GM04503 (cell line): ENCODE measurements around the gene TMEM63B.
A peak's percentile ranks its signal among the peaks of the same experiment; 100 is the strongest.
"Not testable (repeated sequence)": the region's sequence is repeated elsewhere in the genome, so short reads cannot be mapped to it uniquely, and the experiment has no call there.

Experiments
- DNase-seq: peaks from one replicate; pipeline ENCODE4 v3.0.0-alpha.2; 2012; ENCODE audit warnings: low read depth

TMEM63B gene

DNA sequence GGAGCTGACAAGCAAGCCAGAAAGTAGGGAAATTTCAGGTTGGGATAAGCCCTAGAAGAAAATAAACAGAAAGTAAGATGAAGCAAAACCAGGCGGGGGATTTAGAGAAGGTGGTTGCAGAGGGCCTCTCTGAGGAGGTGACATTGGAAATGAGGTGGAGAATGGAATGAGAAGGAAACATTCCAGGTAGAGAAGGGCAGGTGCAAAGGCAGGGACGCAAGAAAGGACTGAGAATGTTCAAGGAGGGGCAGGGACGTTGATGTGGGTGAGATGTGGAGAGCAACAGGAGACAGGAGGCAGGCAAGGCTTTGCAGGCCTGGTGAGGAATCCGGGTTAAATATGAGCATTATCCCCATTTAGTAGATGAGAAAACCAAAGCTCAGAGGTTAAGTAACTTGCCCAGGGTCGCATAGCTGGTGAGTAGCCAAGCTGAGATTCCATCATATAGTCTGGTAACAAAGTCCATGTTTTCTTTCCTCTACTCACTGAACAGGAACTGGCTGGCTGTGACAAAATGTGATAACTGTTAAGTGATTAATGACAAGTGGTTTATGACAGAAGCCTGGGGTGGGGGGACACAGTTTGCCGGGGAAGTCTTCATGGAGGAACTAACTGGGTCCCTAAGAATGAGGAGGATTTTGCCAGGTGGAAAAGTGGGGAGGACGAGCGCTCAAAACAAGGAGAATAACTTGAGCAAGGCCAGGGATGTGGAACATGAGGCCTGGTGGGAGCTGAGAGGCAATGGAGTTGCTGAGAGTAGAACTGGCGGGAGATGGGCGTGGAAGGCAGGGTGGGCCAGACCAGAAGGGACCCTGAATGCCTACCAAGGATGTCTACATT is 32.7 kb upstream of the TMEM63B start:
- no peak for DNase-seq

DNA sequence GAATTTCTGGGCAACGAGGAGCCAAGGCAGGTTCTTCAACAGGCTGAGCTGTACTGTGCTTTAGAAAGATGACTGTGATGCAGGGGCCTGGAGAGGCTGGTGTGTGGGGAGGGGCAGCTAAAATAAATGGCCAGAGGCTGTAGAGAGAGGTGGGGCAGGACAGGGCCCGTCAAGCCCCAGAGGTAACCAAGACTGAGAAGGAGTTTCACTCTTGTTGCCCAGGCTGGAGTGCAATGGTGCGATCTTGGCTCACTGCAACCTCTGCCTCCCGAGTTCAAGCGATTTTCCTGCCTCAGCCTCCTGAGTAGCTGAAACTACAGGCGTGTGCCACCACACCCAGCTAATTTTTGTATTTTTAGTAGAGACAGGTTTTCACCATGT is 32.1 kb upstream of the TMEM63B start:
- DNase-seq: not testable (repeated sequence)

DNA sequence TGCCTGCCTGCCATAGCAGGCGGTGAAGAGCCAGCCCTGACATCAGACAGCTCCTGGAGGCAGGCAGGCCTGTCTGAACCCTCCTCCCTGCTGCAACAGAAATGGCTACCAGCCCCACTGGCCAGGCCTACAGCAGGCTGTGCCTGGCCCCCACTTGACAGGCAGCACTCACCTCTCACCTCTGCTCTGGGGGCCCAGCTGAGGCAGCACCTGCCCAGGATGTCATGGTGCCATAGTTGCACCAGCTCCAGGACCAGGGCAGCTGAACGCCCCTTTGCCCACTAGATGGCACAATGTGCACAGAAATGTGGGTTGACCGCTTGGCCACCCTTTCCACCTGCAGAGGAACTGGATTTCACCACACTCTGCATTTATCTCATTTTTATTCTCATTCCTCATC is 30.7 kb upstream of the TMEM63B start:
- no peak for DNase-seq

DNA sequence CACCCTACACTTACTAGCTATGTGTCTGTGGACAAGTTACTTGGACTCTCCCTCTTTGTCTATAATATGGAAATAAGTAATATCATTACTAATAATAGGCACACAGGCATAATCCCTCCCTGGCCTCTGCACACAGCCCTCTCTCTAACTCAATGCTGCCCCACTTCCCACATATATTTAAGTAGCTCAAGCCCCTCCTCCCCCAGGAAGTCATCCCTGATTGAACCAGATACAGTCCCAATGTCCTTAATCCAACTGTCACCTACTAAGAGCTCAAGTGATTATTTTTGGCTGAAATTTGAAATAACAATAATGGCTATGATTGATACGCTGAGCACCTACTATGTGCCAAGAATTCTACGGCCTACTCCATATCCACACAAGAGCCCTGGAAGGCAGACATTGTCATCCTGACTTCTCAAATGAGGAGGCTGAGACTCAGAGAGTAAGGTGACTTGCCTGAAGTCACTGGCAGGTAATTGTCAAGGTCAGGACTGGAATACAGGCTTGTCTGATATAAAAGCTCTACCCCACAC is 29.5 kb upstream of the TMEM63B start:
- DNase-seq: no peak

DNA sequence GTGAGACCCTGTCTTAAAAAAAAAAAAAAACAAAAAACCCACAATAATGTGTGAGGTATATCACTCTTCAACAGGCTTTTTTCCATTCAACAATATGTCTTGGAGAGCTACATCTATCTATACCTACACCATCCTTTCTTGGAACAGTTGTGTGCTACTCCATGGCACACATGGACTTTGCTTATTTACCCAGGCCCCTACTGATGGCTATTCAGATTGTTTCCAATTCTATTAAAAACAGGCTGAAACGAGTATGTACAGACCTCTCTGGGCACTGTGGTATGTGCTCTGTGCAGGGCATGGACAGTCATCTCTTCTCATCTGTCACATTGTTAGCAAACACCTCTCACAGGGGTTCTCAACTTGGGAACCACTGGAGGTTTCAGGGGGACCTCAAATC is 28.2 kb upstream of the TMEM63B start:
- DNase-seq: no peak

DNA sequence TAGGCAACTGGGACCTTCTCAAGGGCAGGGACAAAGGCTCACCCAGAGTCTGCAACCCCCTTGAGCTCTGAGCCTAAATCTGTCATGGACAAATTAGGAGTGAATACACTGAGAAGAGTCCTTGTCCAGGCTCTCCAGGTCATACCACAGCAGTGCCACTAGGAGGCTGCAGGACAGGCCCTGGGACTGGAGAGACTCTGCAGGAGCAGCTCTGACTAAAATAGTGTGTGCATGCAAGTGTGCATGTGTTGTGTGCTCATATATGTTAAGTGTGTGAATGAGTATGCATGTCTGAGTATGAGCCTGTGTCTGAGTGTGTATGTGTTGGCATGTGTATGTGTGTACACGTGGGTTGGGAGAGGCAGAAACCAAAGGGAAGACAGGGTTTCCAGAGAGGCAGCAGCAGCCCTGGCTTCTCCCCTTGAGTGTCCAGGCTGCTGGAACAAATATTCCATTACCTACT is 27.2 kb upstream of the TMEM63B start:
- DNase-seq: no peak

DNA sequence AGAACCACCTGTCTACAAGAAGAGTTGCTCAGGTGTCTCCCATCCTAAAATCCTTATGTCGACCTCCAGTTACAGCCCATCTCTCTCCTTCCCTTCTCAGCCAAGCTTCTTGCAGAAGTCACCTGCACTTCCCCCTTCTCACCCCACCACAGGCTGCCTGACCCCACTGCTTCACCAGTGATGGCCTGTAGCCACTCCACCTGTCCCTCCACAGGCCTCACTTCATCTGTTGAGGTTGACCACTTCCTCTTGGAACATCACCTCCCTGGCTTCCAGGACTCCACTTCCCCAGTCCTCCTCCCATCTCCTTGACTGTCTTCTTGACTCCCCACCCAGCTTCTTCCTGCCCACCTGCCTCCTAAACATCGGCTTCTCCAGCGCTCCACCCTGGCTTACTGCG is 25.5 kb upstream of the TMEM63B start:
- no peak for DNase-seq

DNA sequence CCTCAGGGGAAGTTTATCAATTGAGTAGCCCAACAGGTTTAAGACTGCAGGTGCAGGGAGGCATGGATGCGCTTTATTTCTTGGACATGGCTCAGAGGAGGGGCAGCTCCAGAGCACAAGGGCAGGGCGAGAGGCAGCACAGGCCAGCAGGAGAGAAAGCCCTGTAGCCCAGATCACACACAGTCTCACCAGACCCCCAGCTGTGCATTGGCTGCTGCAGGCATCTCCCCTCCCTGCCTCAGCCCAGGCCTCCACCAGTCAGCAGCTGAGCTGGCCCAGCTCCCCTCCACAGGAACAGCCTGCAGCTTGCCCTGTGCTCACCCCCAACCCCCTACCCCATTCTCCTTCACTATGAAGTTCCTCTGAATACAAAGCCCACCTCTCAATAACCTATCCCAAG is 24.8 kb upstream of the TMEM63B start:
- no peak for DNase-seq

DNA sequence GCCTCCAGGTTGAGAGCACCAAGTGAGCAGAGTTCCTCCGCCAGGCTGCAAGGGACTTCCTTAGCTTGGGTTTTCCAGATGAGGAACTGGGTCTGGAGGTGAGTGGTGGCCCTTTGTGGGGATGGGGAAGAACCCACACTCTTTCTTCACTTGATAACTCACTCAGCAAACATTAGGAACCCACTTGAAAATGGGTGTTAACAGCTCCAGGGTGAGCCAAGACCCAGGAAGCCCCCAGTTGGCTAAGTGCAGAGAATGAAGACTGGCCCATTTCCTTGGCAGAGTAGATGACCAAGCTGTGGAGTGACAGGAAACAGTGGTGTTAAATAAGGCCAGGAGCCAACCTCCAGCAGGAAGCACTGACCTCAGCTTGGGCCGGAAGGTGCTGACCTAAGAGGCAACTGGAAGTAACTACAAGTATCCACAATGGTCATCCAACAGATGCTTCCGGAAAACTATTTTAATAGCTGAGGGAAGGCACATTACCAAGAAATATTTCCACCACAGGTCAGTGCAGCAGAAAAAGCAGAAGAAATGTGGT is 22.8 kb upstream of the TMEM63B start:
- DNase-seq: no peak

DNA sequence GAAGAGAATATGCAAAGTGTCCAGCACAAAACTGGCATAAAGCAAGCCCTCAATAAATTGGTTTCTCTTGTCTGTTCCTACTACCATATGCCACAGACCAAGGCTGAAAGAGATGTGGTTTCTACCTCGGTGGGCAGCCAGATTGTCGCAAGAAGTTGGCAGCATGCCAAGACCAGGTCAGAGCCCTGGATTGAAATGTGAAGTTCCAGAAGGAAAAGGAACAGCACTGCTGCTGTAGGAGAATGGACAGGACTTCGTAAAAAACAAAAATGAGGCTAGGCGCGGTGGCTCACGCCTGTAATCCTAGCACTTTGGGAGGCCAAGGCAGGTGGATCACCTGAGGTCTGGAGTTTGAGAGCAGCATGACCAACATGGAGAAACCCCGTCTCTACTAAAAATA is 22.2 kb upstream of the TMEM63B start:
- DNase-seq: no peak

DNA sequence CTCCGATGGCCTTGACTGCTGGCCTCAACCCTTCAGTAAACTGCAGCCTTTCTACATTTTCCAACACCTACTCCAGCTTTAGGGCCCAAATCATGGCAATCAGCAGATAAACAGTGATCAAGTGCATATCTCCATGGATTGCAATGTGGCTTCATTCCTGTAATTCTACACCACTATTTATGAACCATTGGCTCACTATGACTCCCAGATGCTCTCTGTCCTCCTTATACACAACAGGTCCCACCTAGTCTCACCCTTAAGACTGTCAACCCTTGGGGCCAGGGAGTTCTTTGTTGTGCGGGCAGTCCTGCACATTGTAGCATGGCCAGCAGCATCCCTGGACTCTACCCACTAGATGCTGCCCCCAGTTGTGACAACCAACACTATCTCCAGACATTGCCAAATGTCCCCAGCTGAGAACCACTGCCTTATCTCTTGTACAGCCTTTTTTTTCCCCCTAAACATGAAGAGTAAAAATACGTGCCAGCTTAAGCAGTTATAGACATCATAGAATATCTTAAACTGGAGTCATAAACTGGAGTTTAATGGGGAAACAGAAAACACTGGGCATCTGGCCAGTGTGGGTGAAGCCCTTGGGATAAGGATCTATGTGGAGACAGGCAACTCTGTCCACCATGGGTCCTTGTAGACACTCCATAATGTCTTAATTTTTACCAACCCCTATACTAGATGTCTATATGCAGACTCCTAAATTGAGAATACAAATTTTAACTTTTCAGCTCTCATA is 21.2 kb upstream of the TMEM63B start:
- DNase-seq: no peak

DNA sequence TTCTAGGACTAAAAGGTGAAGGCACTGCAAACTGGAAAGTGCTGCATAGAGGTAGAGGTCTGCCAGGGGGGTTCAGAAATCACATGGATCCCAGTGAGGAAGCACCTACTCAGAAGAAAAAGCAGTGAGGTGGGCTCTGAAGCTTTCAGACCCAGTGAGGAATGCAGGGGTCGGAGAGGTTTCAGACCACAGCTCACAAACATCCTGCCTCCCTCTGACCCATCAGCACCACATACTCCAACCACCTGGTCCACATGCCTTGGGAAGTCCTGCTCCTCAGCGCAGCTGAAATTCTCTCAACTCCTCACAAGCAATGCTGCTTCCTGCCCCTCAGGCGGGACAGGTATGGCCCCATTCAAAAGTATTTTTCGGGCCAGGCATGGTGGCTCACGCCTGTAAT is 20.3 kb upstream of the TMEM63B start:
- no peak for DNase-seq

DNA sequence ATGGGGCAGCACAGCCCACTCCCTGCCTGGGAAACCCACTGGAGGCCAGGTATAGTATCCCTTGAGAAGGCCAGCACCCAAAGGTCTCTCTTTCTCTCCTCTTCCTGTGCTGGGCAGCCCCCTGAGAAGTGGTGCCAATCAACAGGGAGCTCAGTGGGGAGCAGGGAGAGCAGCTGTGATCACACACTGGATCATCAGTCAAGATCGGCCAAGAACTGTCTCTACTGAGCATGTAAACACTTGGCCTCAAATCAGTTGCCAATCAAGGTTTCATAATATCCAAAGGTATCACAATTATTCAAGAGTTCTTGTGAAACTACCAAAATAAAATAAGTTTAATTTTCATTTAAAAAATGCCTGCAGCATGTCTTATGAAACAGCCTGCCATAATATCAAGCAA is 18.9 kb upstream of the TMEM63B start:
- DNase-seq: no peak

DNA sequence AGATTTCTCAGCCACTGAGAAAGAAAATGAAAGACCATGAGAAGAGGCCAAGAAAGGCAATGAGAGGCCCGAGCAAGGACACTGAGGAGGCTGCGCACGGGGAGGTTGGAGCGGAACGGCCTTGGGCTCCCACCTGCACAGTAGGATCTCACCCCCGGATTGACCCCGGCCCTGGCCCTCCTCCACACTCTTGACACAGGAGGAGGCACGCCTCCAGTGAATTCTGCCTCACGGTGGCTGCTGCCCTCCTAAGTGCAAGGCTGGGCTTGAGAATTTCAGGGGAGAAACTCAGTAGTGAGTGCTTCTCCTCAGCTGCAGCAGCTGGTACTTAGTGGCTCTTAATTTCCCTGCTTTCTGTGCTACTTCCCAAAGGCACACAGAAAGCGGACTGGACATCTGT is 18.1 kb upstream of the TMEM63B start:
- no peak for DNase-seq

DNA sequence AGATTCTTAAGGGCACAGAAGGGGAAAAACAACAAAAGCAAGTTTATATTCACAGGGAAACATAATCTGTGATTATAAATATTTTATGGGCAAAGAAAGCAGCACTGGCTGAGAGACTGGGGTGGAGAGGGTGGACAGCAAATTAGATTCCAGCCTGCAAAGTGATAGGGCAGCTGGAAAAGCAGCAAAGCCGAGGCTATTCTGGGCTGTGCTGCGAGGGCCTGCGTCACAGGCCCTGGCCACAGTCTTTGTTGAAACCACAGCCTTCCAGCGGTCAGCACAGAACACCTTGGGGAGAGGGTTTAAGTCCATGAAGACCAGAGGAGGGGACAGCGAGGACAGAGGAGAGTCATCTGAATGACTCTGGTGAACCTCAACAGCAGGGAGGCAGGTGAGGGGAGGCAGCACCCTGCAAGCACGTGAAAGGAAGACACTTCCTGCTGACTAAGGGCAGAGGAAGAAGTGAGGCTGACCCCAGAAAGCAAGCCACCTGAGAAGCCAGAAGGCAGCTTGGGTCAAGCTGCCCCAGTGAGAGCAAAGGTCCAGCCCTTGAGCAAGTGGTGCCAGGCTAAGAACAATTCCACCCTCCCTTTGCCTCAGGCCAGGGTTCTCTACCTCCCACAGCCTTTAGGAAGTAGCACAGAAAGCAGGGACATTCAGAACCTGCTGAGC is 17.2 kb upstream of the TMEM63B start:
- DNase-seq: no peak

DNA sequence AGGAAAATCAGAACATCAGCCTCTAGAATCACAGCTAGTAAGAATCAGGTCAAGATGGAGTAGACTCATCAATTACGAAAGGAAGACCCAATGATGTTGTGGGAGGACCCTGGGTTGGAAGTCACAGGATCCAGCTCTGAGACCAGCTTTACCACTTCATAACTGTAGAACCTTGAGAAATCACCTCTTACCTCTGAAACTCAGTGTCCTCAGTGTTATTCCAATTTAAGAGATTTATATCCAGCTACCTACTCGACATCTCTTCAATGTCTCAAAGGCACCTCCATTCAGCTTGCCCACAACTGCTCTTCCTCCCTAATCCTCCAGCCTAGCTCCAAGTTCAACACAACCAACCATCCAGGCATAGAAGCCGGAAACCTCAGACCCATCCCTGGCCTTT is 16.4 kb upstream of the TMEM63B start:
- no peak for DNase-seq

DNA sequence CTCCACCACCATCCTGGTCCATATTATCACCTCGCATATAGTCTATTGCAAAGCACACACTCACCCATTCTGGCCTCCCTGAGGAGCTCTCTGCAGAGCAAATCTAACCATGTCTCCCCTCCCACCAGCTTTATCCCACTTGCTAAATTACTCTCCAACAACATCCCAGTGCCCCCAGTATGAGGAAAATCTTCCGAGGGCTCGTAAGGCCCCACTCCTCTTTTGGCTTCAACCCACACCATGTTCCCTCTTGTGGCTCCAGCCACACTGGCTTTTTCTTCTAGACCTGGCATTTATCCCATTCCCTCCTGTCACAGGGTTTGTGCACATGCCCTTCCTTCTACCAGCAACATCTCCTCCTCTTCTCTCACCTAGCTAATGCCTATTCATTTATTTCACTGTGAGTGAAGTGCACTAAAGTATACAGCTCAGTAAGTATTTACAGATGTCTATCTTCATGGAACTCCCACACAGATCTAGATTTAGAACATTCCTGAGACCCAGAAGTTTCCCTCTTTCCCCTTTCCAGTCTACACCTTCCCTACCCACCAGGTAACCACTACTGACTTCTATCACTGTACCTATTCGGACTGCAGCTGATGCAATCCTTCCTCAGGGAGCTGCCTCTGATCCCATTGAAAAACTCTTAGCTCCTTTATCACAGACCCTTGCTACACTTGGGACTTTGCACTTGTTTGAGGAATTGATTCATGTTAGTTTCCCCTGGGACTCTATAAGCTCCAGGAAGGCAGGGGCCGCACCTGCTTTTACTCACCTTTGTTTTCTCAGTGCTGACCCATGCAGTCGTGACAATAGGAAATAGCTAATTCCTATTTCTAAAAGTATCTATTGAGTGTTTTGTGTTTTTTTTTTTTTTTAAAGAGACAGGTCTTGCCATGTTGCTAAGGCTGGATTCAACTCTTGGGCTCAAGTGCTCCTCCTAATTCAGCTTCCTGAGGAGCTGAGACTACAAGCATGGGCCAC is 15.6 kb upstream of the TMEM63B start:
- DNase-seq: no peak

DNA sequence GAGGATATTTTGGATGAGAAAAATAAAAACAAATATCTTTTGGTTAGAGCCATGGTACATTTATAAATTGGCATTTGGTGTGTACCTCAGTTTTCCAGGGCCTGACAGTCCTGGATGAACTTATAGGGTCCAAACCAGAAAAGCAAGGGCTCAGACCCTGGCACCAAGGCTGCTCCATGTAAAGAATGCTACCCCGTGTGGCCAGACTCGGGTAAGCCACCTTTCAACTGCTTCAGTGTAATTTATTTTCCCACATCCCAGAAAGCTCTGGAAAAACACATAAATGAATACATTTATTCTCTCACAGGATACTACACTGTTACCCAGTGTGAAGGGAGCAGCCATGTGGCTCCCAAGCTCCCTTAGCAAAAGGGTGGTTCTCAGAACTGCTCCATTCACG is 13.9 kb upstream of the TMEM63B start:
- no peak for DNase-seq

DNA sequence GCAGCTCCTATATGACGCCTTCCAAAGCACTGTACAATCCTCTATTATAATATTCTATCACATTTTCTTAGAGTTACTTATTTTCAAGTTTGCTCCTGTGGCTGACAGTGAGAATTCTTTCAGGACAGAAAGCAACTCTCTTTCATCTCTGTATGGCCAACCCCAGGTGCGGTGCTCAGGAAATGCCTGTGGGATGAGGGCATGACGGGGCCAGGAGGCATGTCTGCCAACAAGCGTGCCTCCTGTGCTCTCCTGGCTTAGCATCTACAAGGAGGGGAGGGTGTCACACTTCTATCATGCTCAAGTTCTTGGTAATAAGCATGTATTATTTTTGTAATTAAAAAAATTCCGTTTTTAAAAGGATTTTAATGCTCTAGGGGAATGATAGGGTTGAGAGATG is 11.5 kb upstream of the TMEM63B start:
- no peak for DNase-seq

DNA sequence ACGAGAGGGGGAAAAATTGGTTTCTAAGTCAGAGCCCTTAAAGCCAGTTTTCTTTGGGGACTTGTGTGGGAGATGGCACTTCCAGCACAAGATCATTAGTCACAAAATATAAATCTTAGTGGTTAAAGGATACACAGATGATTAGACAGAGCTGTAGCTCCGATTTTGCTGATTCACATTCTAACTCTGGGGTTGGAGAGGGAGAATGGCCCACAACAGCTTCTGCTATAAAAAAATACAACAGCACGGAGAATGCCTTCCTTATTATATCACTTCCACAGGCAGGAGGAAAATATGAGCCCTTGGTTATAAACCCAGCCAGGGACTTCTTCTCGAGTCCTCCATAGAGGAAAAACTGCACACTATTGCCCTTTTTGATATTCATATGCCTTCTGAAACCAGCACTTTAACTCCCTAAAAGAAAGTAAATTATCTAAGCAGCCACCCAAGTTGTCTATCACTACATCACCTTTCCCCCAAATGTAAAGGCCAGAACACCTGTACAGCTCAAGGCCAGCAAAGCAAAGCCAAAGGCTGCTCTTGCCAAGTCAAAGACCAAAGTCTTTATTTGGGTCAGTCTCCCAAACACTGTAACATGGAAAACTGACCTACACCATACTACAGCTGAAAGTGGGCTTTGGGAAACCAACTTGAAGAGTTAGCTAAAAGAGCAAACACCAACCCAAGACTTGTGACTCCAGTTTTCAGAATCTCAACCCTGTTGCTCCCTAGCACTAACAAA is 10.5 kb upstream of the TMEM63B start:
- peak; percentile 82 for DNase-seq
